GM18858 (cell line): ENCODE measurements around the gene ATP11A.

Experiments used
- ATAC-seq: cut with Tn5 transposase; IDR thresholded peaks from one replicate; pipeline ENCODE4 v1.9.1; 2021; ENCODE audit not compliant: unreplicated experiment

ATP11A gene

GRCh38 chr13:112888238-112889111 is 198.6 kb downstream of the ATP11A start:
- no peak for ATAC-seq

GRCh38 chr13:112889351-112890290 is 199.8 kb downstream of the ATP11A start:
- ATAC-seq = no peak

GRCh38 chr13:112890316-112891145 is 200.7 kb downstream of the ATP11A start:
- no peak for ATAC-seq

GRCh38 chr13:112891477-112892401 is 201.9 kb downstream of the ATP11A start:
- no peak for ATAC-seq

- ATAC-seq = no peak
Observed at GRCh38 chr13:112892426-112893206, 202.8 kb downstream of the ATP11A start.

GRCh38 chr13:112893207-112893569 is 203.3 kb downstream of the ATP11A start:
- ATAC-seq = no peak

- ATAC-seq = no peak
Observed at GRCh38 chr13:112893570-112894422, 204.0 kb downstream of the ATP11A start.

- ATAC-seq = no peak
Observed at GRCh38 chr13:112894423-112894672, 204.5 kb downstream of the ATP11A start.

GRCh38 chr13:112894673-112895481 is 205.0 kb downstream of the ATP11A start:
- ATAC-seq = no peak

- no peak for ATAC-seq
Observed at GRCh38 chr13:112895521-112896465, 206.0 kb downstream of the ATP11A start.

GRCh38 chr13:112896736-112897602 is 207.1 kb downstream of the ATP11A start:
- ATAC-seq = no peak

- no peak for ATAC-seq
Observed at GRCh38 chr13:112897603-112897955, 207.7 kb downstream of the ATP11A start.

- ATAC-seq = no peak
Observed at GRCh38 chr13:112897956-112898620, 208.2 kb downstream of the ATP11A start.

- no peak for ATAC-seq
Observed at GRCh38 chr13:112898621-112899280, 208.9 kb downstream of the ATP11A start.
